OCI-LY1 (cell line): Measurements from ENCODE around the gene BACH1.

ENCODE experiments used
- CTCF ChIP-seq: fragments of 200-600 bp; sonication (generic), shearing (Covaris generic); IDR thresholded peaks from 2 replicates; pipeline ENCODE4 v1.5.1; 2017; ENCODE audit warnings: mild to moderate bottlenecking, antibody characterized with exemption, low read length, moderate library complexity, mixed read lengths
- EZH2 ChIP-seq: fragments of 200-600 bp; sonication (generic), shearing (Covaris generic); IDR thresholded peaks from 2 replicates; pipeline ENCODE4 v1.8.0; 2017; ENCODE audit warnings: borderline replicate concordance, mixed run types, mild to moderate bottlenecking, antibody characterized with exemption, low read length, moderate library complexity, mixed read lengths

GRCh38 chr21:29256126-29256910 is 42.4 kb upstream of the BACH1 start:
- TF ChIP-seq EZH2 (no peak), CTCF (no peak)
